ENCODE results near the gene THSD4.

THSD4 gene

GRCh38 chr15:71085809-71086208 lies 29.5 kb upstream of the THSD4 start:
- no peak overlapping the region for H3K4me3 ChIP-seq (ENCODE audit: low read depth, low read length)
- in situ Hi-C loops (cut with HindIII; ENCODE audit: low sequenced_read_pairs) = no loop called here
- DNase-seq (ENCODE audit: low read depth, low spot score) = no peak
- no peak for TF ChIP-seq CTCF (IDR thresholded peaks at IDR 0.05; ENCODE audit: low read depth, low read length)

GRCh38 chr15:71088155-71088554 lies 27.1 kb upstream of the THSD4 start:
- H3K4me3 ChIP-seq (ENCODE audit: low read depth, low read length) = no peak overlapping the region
- in situ Hi-C loops (cut with HindIII; ENCODE audit: low sequenced_read_pairs) = no loop called here
- no peak for TF ChIP-seq CTCF (IDR thresholded peaks at IDR 0.05; ENCODE audit: low read depth, low read length)
- DNase-seq (ENCODE audit: low read depth, low spot score) = no peak

- DNase-seq (ENCODE audit: low read depth, low spot score) = no peak
- no peak overlapping the region for H3K4me3 ChIP-seq (ENCODE audit: low read depth, low read length)
- in situ Hi-C loops (cut with HindIII; ENCODE audit: low sequenced_read_pairs) = no loop called here
- no peak for TF ChIP-seq CTCF (IDR thresholded peaks at IDR 0.05; ENCODE audit: low read depth, low read length)
Observed at GRCh38 chr15:71088683-71089082, 26.6 kb upstream of the THSD4 start.

GRCh38 chr15:71089801-71090200 lies 25.5 kb upstream of the THSD4 start:
- TF ChIP-seq CTCF (IDR thresholded peaks at IDR 0.05; ENCODE audit: low read depth, low read length) = no peak
- no peak overlapping the region for H3K4me3 ChIP-seq (ENCODE audit: low read depth, low read length)
- in situ Hi-C loops (cut with HindIII; ENCODE audit: low sequenced_read_pairs) = no loop called here
- no peak for DNase-seq (ENCODE audit: low read depth, low spot score)

GRCh38 chr15:71091601-71092000 lies 23.7 kb upstream of the THSD4 start:
- in situ Hi-C loops (cut with HindIII; ENCODE audit: low sequenced_read_pairs) = no loop called here
- no peak overlapping the region for H3K4me3 ChIP-seq (ENCODE audit: low read depth, low read length)
- DNase-seq (ENCODE audit: low read depth, low spot score) = no peak
- no peak for TF ChIP-seq CTCF (IDR thresholded peaks at IDR 0.05; ENCODE audit: low read depth, low read length)

GRCh38 chr15:71092056-71092600 lies 23.1 kb upstream of the THSD4 start:
- TF ChIP-seq CTCF (IDR thresholded peaks at IDR 0.05; ENCODE audit: low read depth, low read length) = no peak
- no peak overlapping the region for H3K4me3 ChIP-seq (ENCODE audit: low read depth, low read length)
- DNase-seq (ENCODE audit: low read depth, low spot score) = no peak
- in situ Hi-C loops (cut with HindIII; ENCODE audit: low sequenced_read_pairs) = no loop called here
